HepG2 (cell line): ENCODE measurements around the gene C19orf38. TPM values are rescaled to one million over a fixed set of nuclear protein-coding genes. Genes with fewer than 3 reads are reported as not detected.

Experiments
- ATAC-seq: fragments of 200-7000 bp; cut with Tn5 transposase; 3 replicates; pipeline ENCODE4 v1.9.1; 2020; ENCODE audit warnings: mild to moderate bottlenecking, moderate library complexity
- BruUV-seq: library from RNA; stranded (reverse); fragments of 400-500 nt; replicated peaks from 2 replicates; lab custom pipeline; 2021; lab: Mats Ljungman, UMichigan
- CTCF ChIA-PET: fragments of 300-600 bp; formaldehyde crosslinking; extraction: SDS; loops from one replicate; lab custom pipeline; 2021; ENCODE audit warnings: low total read pairs, inconsistent platforms, low intra/inter-chr PET ratio; lab: Yijun Ruan, JAX
- POLR2A ChIA-PET: fragments of 350-600 bp; sonication (Branson Sonifier 250); formaldehyde crosslinking; loops from one replicate; lab custom pipeline; 2020; ENCODE audit warnings: antibody characterized with exemption, inconsistent platforms; lab: Yijun Ruan, JAX
- DNase-seq: peaks from one replicate; pipeline ENCODE4 v3.0.0-alpha.2; 2015; ENCODE audit warnings: low spot score
- FAIRE-seq: peaks from 3 replicates; lab custom pipeline; 2011; peaks lifted over from hg19 to GRCh38; lab: Jason Lieb, UNC
- H2AFZ ChIP-seq: one replicate; pipeline ENCODE4 v1.6.1; 2011; ENCODE audit warnings: low read length, inconsistent platforms
- H3K27ac ChIP-seq: fragments of 300-600 bp; 3 replicates; pipeline ENCODE4 v1.8.0; 2011; ENCODE audit warnings: mixed run types, mild to moderate bottlenecking, mixed read lengths, low read length, inconsistent platforms; ENCODE audit not compliant: insufficient read depth; ENCODE audit errors: extremely low read length
- H3K27me3 ChIP-seq, 2 experiments: fragments of 200-600 bp in 1 of 2; 2 replicates in 1 of 2; 3 replicates in 1 of 2; pipeline versions ENCODE4 v1.6.0 to v1.8.0; 2011; ENCODE audit warnings: low read length in 2 of 2, mild to moderate bottlenecking in 2 of 2, moderate library complexity in 2 of 2, inconsistent platforms in 1 of 2; ENCODE audit not compliant: insufficient read depth in 2 of 2, control insufficient read depth in 1 of 2
- H3K36me3 ChIP-seq, 2 experiments: fragments of 200-600 bp in 1 of 2; replicated peaks in 1 of 2; 2 replicates in 1 of 2; 3 replicates in 1 of 2; pipeline versions ENCODE4 v1.5.1 to v1.8.0; 2011; ENCODE audit warnings: low read length in 2 of 2, inconsistent platforms in 1 of 2; ENCODE audit not compliant: insufficient read depth in 2 of 2, control insufficient read depth in 1 of 2
- H3K4me1 ChIP-seq: 2 replicates; pipeline ENCODE4 v1.5.1; 2012; ENCODE audit warnings: low read length, inconsistent platforms; ENCODE audit not compliant: insufficient read depth
- H3K4me2 ChIP-seq: 2 replicates; pipeline ENCODE4 v1.6.0; 2011; ENCODE audit warnings: low read depth, low read length, inconsistent platforms
- H3K4me3 ChIP-seq, 3 experiments: fragments of 200-600 bp in 1 of 3; sonication (generic), shearing (Covaris generic) in 1 of 3; replicated peaks in 1 of 3; 2 replicates each; pipeline ENCODE4 v1.5.1; 2011 to 2016; ENCODE audit warnings: low read length in 3 of 3, inconsistent platforms in 2 of 3, low read depth in 2 of 3, mild to moderate bottlenecking in 2 of 3, control low read depth in 1 of 3, mixed read lengths in 1 of 3; ENCODE audit not compliant: insufficient read depth in 1 of 3
- H3K79me2 ChIP-seq: one replicate; pipeline ENCODE4 v1.6.1; 2011; ENCODE audit warnings: low read length, inconsistent platforms; ENCODE audit not compliant: insufficient read depth
- H3K9ac ChIP-seq: 2 replicates; pipeline ENCODE4 v1.6.0; 2011; ENCODE audit warnings: mild to moderate bottlenecking, low read depth, low read length, inconsistent platforms; ENCODE audit not compliant: insufficient read depth
- H3K9me3 ChIP-seq: 2 replicates; pipeline ENCODE4 v1.5.1; 2012; ENCODE audit warnings: mild to moderate bottlenecking, low read length
- H4K20me1 ChIP-seq: 2 replicates; pipeline ENCODE4 v1.6.0; 2011; ENCODE audit warnings: inconsistent platforms, mild to moderate bottlenecking, low read length, moderate library complexity; ENCODE audit not compliant: insufficient read depth
- HDAC6 ChIP-seq: fragments of 200-600 bp; sonication (generic); IDR thresholded peaks from 2 replicates; pipeline ENCODE4 v1.7.0; 2017; ENCODE audit warnings: mild to moderate bottlenecking, antibody characterized with exemption, low read length, low read depth
- HMGA1 ChIP-seq: sonication (generic); formaldehyde crosslinking; conservative IDR thresholded peaks from 2 replicates; pipeline ENCODE4 v1.4.0; 2020; ENCODE audit warnings: missing genetic modification reagents
- MAFG ChIP-seq: sonication (generic); formaldehyde crosslinking; IDR thresholded peaks from 2 replicates; pipeline ENCODE4 v1.5.1; 2020; ENCODE audit warnings: mild to moderate bottlenecking, missing genetic modification reagents
- ZFP41 ChIP-seq: sonication (generic); formaldehyde crosslinking; IDR thresholded peaks from 2 replicates; pipeline ENCODE4 v1.4.0; 2020; ENCODE audit warnings: mild to moderate bottlenecking, missing genetic modification reagents, borderline replicate concordance
- WGBS: methylation state at CpG from one replicate; pipeline ENCODE4 v1.1.6; 2017; ENCODE audit warnings: low lambda C conversion rate; 5-methylcytosine and 5-hydroxymethylcytosine counted together
- in situ Hi-C: cut with HindIII; loops from 2 replicates; pipeline ENCODE4 v1.10.0; 2017; ENCODE audit warnings: low pct_unique_long_range_greater_than_20kb; ENCODE audit not compliant: extremely low pct_ligation_motif_present
- intact Hi-C: fragments of 100-400 bp; cut with micrococcal nuclease; formaldehyde crosslinking; loops from one replicate; pipeline ENCODE4 v1.10.0; 2022; ENCODE audit not compliant: unreplicated experiment
- polyA plus RNA-seq, 8 experiments: library from polyadenylated mRNA; depleted of rRNA in 3 of 8; stranded (reverse) in 7 of 8; unstranded in 1 of 8; fragments of >200 nt; fragmentation: Illumina TruSeq in 4 of 8; extraction: Trizol in 4 of 8; gene quantifications; 2 replicates each; pipeline versions ENCODE4 v1.2.1 to v1.2.3, GENCODE V29; 2011 to 2016; ENCODE audit warnings: low read depth in 4 of 8, missing spikeins in 1 of 8, mixed read lengths in 1 of 8; ENCODE audit not compliant: insufficient read depth in 1 of 8
- total RNA-seq, 5 experiments: library from RNA; depleted of rRNA; stranded (reverse); fragments of >200 nt; fragmentation: Illumina TruSeq; extraction: Trizol; gene quantifications; 2 replicates each; pipeline ENCODE4 v1.2.3, GENCODE V29; 2016; ENCODE audit warnings: low read depth in 1 of 5
- TF ChIP-seq, protein P1 (sequence below): sonication (generic); formaldehyde crosslinking; IDR thresholded peaks from 2 replicates; pipeline ENCODE4 v1.5.0; 2020; ENCODE audit warnings: mild to moderate bottlenecking, missing genetic modification reagents, moderate library complexity
- TF ChIP-seq, protein P2 (sequence below): sonication (generic); formaldehyde crosslinking; IDR thresholded peaks from 2 replicates; pipeline ENCODE4 v1.5.1; 2020; ENCODE audit warnings: mild to moderate bottlenecking, missing genetic modification reagents, moderate library complexity

C19orf38 gene
- total and polyA plus RNA-seq, 2 of the 13 experiments (the other 11 are each of a cell fraction or from before 2014, with no cell fraction given) = 0.11 TPM; not detected in 1

DNA sequence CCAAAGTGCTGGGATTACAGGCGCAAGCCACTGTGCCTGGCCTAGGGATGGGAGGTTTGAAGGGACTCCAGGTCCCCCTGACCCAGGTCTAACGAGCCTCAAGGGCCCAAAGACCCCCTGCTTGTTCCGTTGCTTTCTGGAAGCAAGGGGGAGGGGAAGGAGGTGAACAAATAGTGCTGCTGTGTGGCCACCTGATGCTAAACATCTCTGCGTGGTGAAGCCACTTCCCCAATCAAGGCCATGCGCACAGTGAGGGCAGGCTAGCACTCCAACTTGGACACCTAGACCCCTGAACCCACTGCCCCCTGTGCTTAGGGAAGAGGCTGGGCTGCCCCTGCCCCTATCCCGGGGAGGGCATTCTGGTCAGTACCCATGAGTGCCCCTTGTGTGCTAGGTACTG is 47.1 kb downstream of the C19orf38 start:
- H3K36me3 ChIP-seq = peaks cover 0 to 5% of the 10 kb centered on the region in 2 experiments; a peak in 3 of 5 replicates
- no peak overlapping the region for H3K9ac ChIP-seq
- FAIRE-seq (no peak), DNase-seq (no peak), ATAC-seq (no peak)
- peaks cover 26% of the 10 kb centered on the region; the same call in 1 of the 2 replicates for H4K20me1 ChIP-seq
- no peaks in the 10 kb centered on the region for H3K9me3 ChIP-seq
- intact Hi-C loops (no loop called here), in situ Hi-C loops (no loop called here)
- ChIA-PET POLR2A (no interaction called here), CTCF (no interaction called here)
- WGBS = 92% methylated on average over 4 of the region's 6 CpGs
- BruUV-seq = no TSS peak
- no peak overlapping the region for H2AFZ ChIP-seq
- H3K79me2 ChIP-seq = peaks cover 37% of the 10 kb centered on the region
- H3K27ac ChIP-seq = no peak overlapping the region
- no peak overlapping the region for H3K4me2 ChIP-seq
- H3K27me3 ChIP-seq = no peaks in the 10 kb centered on the region
- no peak overlapping the region for H3K4me3 ChIP-seq
- TF ChIP-seq ZFP41 (CRISPR knock-in tag) (no peak), HDAC6 (no peak), HMGA1 (CRISPR knock-in tag) (no peak)
- H3K4me1 ChIP-seq = peaks cover 15% of the 10 kb centered on the region

GRCh38 chr19:10895920-10896319 is 47.7 kb downstream of the C19orf38 start:
- Histone ChIP-seq H2AFZ (no peak overlapping the region), H3K9me3 (no peaks in the 10 kb centered on the region), H3K9ac (no peak overlapping the region), H3K4me2 (no peak overlapping the region), H3K4me3 (no peak overlapping the region), H3K27me3 (no peaks in the 10 kb centered on the region), H3K4me1 (peaks cover 15% of the 10 kb centered on the region), H3K36me3 (peaks cover 0 to 5% of the 10 kb centered on the region in 2 experiments; a peak in 3 of 5 replicates), H3K27ac (no peak overlapping the region), H3K79me2 (peaks cover 35% of the 10 kb centered on the region), H4K20me1 (peaks cover 26% of the 10 kb centered on the region; the same call in 1 of the 2 replicates)
- ChIA-PET CTCF (no interaction called here), POLR2A (no interaction called here)
- BruUV-seq = no TSS peak
- FAIRE-seq (no peak), DNase-seq (no peak), ATAC-seq (peak; percentile 47; the same call in 2 of the 3 replicates)
- WGBS = 92% methylated on average over 8 of the region's 12 CpGs
- no peak for TF ChIP-seq MAFG (CRISPR knock-in tag)
- TF ChIP-seq, protein P1, sequence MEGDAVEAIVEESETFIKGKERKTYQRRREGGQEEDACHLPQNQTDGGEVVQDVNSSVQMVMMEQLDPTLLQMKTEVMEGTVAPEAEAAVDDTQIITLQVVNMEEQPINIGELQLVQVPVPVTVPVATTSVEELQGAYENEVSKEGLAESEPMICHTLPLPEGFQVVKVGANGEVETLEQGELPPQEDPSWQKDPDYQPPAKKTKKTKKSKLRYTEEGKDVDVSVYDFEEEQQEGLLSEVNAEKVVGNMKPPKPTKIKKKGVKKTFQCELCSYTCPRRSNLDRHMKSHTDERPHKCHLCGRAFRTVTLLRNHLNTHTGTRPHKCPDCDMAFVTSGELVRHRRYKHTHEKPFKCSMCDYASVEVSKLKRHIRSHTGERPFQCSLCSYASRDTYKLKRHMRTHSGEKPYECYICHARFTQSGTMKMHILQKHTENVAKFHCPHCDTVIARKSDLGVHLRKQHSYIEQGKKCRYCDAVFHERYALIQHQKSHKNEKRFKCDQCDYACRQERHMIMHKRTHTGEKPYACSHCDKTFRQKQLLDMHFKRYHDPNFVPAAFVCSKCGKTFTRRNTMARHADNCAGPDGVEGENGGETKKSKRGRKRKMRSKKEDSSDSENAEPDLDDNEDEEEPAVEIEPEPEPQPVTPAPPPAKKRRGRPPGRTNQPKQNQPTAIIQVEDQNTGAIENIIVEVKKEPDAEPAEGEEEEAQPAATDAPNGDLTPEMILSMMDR (CRISPR knock-in tag) = peak; percentile 45
- TF ChIP-seq, protein P2, sequence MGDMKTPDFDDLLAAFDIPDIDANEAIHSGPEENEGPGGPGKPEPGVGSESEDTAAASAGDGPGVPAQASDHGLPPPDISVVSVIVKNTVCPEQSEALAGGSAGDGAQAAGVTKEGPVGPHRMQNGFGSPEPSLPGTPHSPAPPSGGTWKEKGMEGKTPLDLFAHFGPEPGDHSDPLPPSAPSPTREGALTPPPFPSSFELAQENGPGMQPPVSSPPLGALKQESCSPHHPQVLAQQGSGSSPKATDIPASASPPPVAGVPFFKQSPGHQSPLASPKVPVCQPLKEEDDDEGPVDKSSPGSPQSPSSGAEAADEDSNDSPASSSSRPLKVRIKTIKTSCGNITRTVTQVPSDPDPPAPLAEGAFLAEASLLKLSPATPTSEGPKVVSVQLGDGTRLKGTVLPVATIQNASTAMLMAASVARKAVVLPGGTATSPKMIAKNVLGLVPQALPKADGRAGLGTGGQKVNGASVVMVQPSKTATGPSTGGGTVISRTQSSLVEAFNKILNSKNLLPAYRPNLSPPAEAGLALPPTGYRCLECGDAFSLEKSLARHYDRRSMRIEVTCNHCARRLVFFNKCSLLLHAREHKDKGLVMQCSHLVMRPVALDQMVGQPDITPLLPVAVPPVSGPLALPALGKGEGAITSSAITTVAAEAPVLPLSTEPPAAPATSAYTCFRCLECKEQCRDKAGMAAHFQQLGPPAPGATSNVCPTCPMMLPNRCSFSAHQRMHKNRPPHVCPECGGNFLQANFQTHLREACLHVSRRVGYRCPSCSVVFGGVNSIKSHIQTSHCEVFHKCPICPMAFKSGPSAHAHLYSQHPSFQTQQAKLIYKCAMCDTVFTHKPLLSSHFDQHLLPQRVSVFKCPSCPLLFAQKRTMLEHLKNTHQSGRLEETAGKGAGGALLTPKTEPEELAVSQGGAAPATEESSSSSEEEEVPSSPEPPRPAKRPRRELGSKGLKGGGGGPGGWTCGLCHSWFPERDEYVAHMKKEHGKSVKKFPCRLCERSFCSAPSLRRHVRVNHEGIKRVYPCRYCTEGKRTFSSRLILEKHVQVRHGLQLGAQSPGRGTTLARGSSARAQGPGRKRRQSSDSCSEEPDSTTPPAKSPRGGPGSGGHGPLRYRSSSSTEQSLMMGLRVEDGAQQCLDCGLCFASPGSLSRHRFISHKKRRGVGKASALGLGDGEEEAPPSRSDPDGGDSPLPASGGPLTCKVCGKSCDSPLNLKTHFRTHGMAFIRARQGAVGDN (CRISPR knock-in tag) = peak; percentile 36; the same call in 1 of the 2 replicates
- intact Hi-C loops (no loop called here), in situ Hi-C loops (no loop called here)
